Measurements from ENCODE around the gene PNMA8A. TPM values are rescaled to one million over a fixed set of nuclear protein-coding genes. Genes with fewer than 3 reads are reported as not detected.
"Not testable (repeated sequence)": the region's sequence is repeated elsewhere in the genome, so short reads cannot be mapped to it uniquely, and the experiment has no call there.

Gene PNMA8A
- 10.4 TPM for total RNA-seq (ENCODE audit: insufficient read depth, low replicate concordance)

- DNase-seq (ENCODE audit: low spot score) = peak; percentile 88
Measured at GRCh38 chr19:46471116-46471733, at the start of gene PNMA8A. PNMA8A (minus strand) TSS chr19:46471563; CDS start chr19:46471035, 528 bp downstream.

DNA sequence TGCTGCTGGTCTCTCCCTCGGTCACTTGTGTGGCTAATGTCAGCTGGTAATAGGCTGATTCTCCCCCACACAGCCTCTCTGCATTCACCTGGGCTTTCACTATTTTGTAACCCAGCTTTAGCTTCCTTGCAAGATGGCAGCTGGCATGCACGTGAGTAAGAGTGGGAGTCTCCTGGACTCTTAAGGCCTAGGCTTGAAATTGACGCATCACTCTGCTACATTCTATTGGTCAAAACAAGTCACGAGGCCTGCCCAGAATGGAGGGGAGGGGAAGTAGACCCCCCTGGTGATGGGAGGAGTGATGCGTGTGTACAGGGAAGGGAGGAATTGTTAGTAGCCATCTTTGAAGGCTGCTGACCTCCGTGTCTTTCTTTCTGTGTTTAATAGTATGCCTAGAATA lies 49.3 kb upstream of the PNMA8A start:
- DNase-seq (ENCODE audit: low spot score) = no peak

DNA sequence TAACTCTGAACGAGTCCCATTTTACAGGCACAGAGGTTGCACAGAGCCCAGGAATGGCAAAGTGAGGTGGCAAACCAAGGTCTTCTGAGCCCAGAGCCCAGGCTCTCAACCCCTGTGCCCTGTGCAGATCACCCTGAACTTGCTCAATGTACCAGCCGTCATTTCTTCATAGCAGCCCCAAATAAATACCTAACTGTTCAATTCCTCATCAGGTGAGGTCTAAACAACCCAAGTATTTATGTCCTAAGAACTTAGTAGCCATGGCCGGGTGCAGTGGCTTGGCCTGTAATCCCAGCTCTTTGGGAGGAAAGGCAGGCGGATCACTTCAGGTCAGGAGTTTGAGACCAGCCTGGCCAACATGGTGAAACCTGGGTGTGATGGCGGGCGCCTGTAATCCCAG lies 46.1 kb upstream of the PNMA8A start:
- no peak for DNase-seq (ENCODE audit: low spot score)

DNA sequence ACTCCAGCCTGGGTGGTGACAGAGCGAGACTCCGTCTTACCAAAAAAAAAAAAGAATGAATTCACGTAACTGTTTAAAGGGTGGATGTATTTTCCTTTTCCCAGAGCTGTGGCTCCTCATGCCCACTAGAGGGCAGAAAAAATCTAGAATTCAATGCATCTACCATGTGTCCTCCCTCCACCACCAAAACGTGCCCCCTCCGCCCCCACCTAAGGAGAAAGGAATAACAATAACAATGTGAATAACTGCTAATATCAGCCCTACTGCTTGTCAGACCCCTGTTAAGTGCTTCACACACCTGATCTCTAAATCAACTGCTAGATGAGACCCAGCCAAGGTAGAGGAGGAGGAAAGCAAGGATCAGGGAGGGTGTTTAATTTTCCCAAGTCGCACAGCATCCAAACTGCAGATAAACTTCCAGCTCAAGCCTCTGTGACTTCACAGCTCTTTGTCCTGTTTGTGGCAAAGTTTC lies 44.6 kb upstream of the PNMA8A start:
- DNase-seq (ENCODE audit: low spot score) = peak; percentile 21

- DNase-seq (ENCODE audit: low spot score) = no peak
Measured at GRCh38 chr19:46515290-46515609, 43.9 kb upstream of the PNMA8A start.

DNA sequence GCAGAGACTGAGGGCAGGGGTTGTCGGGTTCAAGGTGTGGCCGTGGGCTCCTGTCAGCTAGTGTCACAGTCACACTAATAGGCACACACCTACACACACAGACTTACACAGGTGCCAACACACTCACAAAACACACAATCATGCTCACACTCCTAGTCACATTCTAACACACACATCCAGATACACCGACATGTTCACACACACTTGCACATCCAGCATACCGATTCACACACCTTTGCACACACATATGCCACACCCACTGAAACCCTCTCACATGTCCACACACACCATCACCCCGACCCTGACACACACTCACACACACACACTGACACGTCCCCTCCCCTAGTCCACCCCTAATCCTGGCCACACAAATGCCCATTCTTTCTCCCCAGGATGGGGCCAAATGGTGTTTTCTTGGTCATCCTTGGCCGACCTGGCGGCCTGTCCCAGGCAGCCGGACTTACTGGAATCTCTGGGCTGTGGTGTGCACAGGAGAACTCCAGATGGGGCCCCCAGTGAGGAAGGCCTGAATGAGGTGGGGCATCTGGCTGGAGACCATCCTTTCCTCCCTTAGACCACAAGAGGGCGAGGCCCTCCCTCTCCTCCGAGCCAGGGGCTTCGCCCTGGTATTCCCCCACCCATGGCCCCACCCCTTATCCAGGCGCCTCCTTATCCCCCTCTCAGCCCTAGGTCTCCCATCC lies 43.4 kb upstream of the PNMA8A start:
- no peak for DNase-seq (ENCODE audit: low spot score)

DNA sequence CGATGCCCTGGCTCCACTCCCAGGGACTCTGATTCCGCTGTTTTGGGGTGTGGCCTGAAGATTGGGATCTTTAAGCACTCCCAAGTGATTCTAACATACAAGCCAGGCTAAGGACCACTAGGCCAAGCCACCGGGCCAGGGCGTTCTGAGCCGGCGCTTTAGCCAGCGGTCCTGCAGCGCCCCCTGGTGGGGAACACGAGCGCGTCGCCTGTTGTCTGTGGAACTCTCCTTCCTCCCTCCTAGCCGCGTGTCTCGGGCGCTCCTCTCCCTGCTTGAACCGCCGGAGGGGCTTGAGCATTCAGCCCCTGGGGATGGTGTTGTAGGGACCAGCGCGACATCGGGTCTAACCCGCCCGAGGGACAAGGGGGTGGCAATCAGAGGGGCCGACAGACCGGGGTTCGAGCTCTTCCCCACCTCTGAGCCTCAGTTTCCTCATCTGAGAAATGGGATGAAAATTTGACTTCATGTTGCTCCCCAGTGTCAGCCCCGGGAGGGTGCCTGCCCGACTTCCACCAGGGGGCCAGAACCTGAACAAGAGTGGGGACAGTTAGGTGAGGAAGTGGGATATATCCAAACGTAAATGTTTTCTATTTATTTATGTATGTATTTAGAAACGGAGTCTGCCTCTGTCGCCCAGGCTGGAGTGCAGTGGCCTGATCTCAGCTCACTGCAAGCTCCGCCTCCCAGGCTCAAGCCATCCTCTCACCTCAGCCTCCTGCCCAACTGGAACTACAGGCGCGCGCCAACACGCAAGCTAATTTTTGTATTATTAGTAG lies 42.3 kb upstream of the PNMA8A start:
- DNase-seq (ENCODE audit: low spot score) = peak; percentile 64

DNA sequence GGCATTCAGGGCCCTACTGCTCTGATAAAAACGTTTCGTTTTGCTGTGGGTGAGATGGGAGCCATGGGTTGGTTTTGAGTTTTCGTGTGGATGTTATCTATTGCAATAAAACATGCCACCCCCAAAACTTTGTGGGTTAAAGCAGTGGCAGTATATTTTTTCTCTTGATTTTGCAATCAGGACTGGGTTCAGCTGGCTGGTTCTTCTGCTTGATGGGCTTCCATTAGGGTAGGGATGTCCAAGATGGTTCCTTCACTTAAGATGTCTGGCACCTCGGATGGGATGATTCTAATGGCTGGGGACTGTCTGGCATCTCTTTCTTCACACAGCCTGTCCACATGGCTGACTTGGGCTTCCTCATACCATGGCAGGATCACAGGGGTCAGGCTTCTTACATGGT lies 39.9 kb upstream of the PNMA8A start:
- DNase-seq (ENCODE audit: low spot score) = no peak

GRCh38 chr19:46508206-46508605 lies 36.8 kb upstream of the PNMA8A start:
- DNase-seq (ENCODE audit: low spot score) = no peak

DNA sequence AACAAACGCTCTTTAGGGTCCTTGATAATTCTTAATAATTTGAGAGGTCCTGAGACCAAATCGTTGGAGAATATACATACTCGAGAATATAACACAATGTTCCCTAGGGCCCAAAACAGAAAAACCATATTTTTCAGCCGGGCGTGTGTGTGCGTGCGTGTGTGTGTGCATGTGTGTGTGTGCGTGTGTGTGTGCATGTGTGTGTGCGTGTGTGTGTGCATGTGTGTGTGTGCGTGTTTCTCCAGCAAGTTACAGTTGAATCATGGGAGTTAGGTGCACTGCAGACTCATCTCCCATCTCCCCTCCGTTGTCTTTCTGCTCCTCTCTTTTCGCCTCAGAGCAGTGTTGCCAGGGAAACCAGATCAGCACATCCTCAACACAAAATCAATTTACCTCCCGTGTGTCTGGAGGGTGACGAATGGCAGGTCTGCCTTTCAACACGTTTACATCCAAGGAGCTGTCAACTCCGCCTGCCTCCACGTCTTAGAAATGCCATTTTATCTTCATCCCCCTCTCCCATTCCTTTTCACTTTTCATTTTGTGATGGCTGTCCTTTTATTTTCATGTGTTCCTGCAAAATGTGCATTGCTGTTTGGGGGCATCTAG lies 32.6 kb upstream of the PNMA8A start:
- no peak for DNase-seq (ENCODE audit: low spot score)

GRCh38 chr19:46502891-46503290 lies 31.5 kb upstream of the PNMA8A start:
- no peak for DNase-seq (ENCODE audit: low spot score)

DNA sequence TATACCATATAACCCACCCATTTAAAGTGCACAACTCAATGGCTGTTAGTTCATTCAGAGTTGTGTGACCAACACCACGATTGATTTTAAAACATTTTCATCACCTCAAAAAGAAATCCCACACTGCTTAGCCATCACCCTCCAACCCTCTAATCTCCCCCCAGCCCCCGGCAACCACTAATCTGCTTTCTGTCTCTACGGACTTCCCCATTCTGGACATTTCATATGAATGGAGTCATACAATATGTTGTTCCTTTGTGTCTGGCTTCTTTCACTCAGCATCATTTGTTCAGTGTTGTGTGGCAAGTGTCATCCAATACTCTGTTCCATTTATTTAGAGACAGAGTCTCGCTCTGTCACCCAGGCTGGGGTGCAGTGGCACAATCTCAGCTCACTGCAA lies 28.3 kb upstream of the PNMA8A start:
- DNase-seq (ENCODE audit: low spot score) = no peak

DNA sequence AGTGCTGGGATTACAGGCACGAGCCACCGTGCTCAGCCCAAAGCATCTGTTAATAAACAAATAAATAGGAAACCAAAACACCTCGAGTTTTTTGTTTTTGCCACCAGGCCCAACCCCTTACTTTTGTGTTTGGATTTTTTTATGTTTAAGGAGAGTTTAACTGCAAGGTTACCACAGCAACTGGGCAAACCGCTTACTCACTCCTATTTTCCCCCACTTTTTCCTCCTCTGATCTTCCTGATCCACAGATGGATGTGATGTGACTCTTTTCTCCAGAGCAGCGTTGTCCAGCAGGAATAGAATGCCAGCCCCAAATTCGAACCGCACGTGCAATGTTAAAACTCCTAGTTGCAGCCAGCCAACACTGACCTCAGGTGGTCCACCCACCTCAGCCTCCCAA lies 26.4 kb upstream of the PNMA8A start:
- DNase-seq (ENCODE audit: low spot score) = no peak

DNA sequence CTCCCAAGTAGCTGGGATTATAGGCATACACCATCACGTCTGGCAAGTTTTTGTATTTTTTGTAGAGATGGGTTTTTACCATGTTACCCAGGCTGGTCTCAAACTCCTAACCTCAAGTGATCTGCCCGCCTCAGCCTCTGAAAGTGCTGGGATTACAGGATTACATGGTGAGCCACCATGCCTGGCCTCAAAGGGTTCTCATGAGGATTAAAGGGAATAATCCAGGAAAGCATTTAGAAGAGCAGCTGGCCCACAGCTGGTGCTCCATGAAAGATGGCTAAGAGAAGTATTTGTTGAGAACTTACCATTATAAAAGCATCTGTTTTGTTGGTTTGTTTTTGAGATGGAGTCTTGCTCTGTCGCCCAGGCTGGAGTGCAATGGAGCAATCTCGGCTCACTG lies 25.5 kb upstream of the PNMA8A start:
- not testable (repeated sequence) for DNase-seq (ENCODE audit: low spot score)

GRCh38 chr19:46496304-46496703 lies 24.9 kb upstream of the PNMA8A start:
- DNase-seq (ENCODE audit: low spot score) = no peak

DNA sequence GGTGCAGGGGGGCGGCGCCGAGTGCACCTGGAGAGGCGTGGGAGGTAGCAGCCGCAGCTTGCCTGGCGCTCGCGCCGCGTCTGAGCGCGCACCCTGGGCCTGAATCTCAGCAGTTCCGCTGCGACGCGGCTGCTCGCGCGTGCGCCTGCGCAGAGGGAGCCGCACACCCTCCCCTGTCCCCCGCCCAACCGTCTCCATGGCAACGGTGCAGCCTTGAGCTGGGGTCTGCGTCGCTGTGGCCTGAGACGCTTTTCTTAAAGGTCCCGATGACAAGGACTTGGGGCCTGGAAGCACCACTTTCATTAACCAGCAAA lies 24.4 kb upstream of the PNMA8A start, which contains the start of gene PNMA8B:
TSS of gene PNMA8B (minus strand) at position 82 of the 314 bp plus-strand sequence. CDS start 402 bp downstream, outside the sequence.
- DNase-seq (ENCODE audit: low spot score) = peak; percentile 84

- no peak for DNase-seq (ENCODE audit: low spot score)
Measured at GRCh38 chr19:46494941-46495785, 23.8 kb upstream of the PNMA8A start.

- DNase-seq (ENCODE audit: low spot score) = no peak
Measured at GRCh38 chr19:46494146-46494940, 23.0 kb upstream of the PNMA8A start.

DNA sequence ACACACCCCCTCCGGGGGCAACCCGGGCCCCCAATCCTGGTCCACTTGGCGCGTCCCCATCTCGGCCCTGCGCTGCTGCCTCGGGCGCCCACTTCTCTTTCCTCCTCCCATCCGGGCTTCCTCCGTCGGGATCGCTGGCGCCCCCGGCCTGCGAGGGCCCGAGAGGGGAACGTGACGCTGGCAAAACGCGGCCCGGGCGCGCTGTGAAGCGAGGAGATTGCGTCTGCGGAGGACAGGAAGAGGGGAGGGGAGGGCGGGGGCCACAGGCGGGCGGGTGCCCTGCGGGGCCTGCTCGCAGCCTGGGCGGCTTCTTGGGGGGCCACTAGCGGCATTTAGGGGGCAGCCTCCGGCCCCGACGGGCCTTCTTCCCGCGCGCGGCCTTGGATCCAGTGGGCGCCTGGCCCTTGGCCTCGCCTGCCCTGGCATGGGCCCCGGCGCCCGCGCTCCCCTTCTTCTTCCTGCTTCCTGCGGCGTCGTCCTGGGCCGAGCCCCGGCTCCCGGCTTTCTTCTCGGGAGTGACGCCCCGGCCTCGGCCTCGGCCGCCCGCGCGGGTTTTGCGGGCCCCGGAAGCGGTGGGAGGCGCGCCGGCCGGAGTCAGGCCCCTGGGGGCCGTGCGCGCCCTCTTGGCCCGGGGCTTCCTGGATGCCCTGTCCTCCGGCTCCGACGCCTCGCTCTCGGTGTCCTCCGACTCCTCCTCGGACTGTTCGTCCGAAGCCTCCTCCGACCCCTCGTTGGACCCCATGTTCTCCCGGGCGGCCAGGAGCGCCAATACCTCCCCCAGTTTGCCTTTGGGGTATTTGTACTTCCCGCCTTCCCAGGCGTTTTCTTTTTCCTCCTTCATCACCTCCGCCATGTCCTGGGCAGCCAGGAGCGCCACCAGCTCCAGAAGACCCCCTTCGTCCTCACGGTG lies 22.1 kb upstream of the PNMA8A start:
- no peak for DNase-seq (ENCODE audit: low spot score)
